Measurements from ENCODE around the gene PRM2.

PRM2 gene

GRCh38 chr16:11258553-11259492, 17.5 kb downstream of the PRM2 start:
- DNase-seq = no peak

GRCh38 chr16:11257131-11257938, 18.9 kb downstream of the PRM2 start:
- peak; percentile 73 for DNase-seq

- DNase-seq = no peak
Measured at GRCh38 chr16:11256661-11257130, 19.6 kb downstream of the PRM2 start.

GRCh38 chr16:11255737-11256660, 20.3 kb downstream of the PRM2 start, which contains the start of gene SOCS1:
SOCS1 (minus strand) TSS chr16:11256204; CDS start chr16:11255478, 726 bp downstream.
- peak; percentile 68 for DNase-seq

- peak; percentile 21 for DNase-seq
Measured at GRCh38 chr16:11254913-11255736, 21.2 kb downstream of the PRM2 start.

GRCh38 chr16:11253995-11254912, 22.0 kb downstream of the PRM2 start:
- no peak for DNase-seq

GRCh38 chr16:11253009-11253994, 23.0 kb downstream of the PRM2 start:
- no peak for DNase-seq

GRCh38 chr16:11252482-11252931, 23.8 kb downstream of the PRM2 start:
- DNase-seq = no peak

GRCh38 chr16:11251525-11252481, 24.5 kb downstream of the PRM2 start:
- no peak for DNase-seq

- DNase-seq = no peak
Measured at GRCh38 chr16:11250786-11251524, 25.3 kb downstream of the PRM2 start.

GRCh38 chr16:11250091-11250785, 26.0 kb downstream of the PRM2 start:
- DNase-seq = no peak

GRCh38 chr16:11249233-11250061, 26.8 kb downstream of the PRM2 start:
- no peak for DNase-seq

GRCh38 chr16:11248133-11248532, 28.1 kb downstream of the PRM2 start:
- no peak for DNase-seq

GRCh38 chr16:11245988-11246387, 30.3 kb downstream of the PRM2 start:
- DNase-seq = no peak

GRCh38 chr16:11245222-11245737, 31.0 kb downstream of the PRM2 start:
- no peak for DNase-seq

Measured in NCI-H1092 (cell line).